HCT116 (cell line): Measurements from ENCODE around the gene FOXN3.

Source experiments
- CTCF ChIP-seq, 3 experiments: fragments of 200-600 bp in 1 of 3; sonication (generic) in 1 of 3; IDR thresholded peaks in 2 of 3; conservative IDR thresholded peaks in 1 of 3; 2 replicates each; pipeline ENCODE4 v1.5.1; 2012 to 2017; ENCODE audit warnings: low read depth in 2 of 3, low read length in 2 of 3, antibody characterized with exemption in 1 of 3, borderline replicate concordance in 1 of 3, control low read depth in 1 of 3, mild to moderate bottlenecking in 1 of 3, mixed read lengths in 1 of 3, mixed run types in 1 of 3, moderate library complexity in 1 of 3; ENCODE audit not compliant: insufficient read depth in 1 of 3
- EZH2 ChIP-seq: fragments of 200-600 bp; sonication (generic); IDR thresholded peaks from 2 replicates; pipeline ENCODE4 v1.6.1; 2017; ENCODE audit warnings: antibody characterized with exemption, mixed run types
- EZH2phosphoT487 ChIP-seq: fragments of 200-600 bp; IDR thresholded peaks from 2 replicates; pipeline ENCODE4 v1.6.1; 2018; ENCODE audit warnings: antibody characterized with exemption, borderline replicate concordance
- POLR2A ChIP-seq: IDR thresholded peaks from 2 replicates; pipeline ENCODE4 v1.7.0; 2011; ENCODE audit warnings: borderline replicate concordance; ENCODE audit not compliant: insufficient read depth, insufficient read length; ENCODE audit errors: extremely low read depth
- POLR2AphosphoS5 ChIP-seq: IDR thresholded peaks from 2 replicates; pipeline ENCODE4 v1.6.1; 2011; ENCODE audit warnings: mild to moderate bottlenecking, low read depth, low read length, moderate library complexity
- RAD21 ChIP-seq: IDR thresholded peaks from 2 replicates; pipeline ENCODE4 v1.6.1; 2012; ENCODE audit warnings: low read depth, mild to moderate bottlenecking
- REST ChIP-seq: IDR thresholded peaks from 2 replicates; pipeline ENCODE4 v1.6.1; 2012; ENCODE audit warnings: low read depth
- SRF ChIP-seq: IDR thresholded peaks from 2 replicates; pipeline ENCODE4 v1.6.1; 2012; ENCODE audit warnings: low read depth
- TCF7L2 ChIP-seq: IDR thresholded peaks from 2 replicates; pipeline ENCODE4 v1.7.0; 2011; ENCODE audit warnings: borderline replicate concordance, inconsistent platforms; ENCODE audit not compliant: insufficient read depth, insufficient read length; ENCODE audit errors: extremely low read depth
- YY1 ChIP-seq: IDR thresholded peaks from 2 replicates; pipeline ENCODE4 v1.6.1; 2011; ENCODE audit warnings: low read length, low read depth, moderate library complexity, mild to moderate bottlenecking; ENCODE audit not compliant: insufficient replicate concordance; ENCODE audit errors: extremely low read depth
- ZFX ChIP-seq: fragments of 450-650 bp; IDR thresholded peaks from 2 replicates; pipeline ENCODE4 v1.6.1; 2017
- ZNF274 ChIP-seq: fragments of 200-500 bp; sonication (Bioruptor generic); IDR thresholded peaks from 2 replicates; pipeline ENCODE4 v1.6.1; 2014; ENCODE audit warnings: mild to moderate bottlenecking, low read depth, low read length, inconsistent platforms

- TF ChIP-seq CTCF (IDR thresholded peaks at IDR 0.05 in 2 of 3, conservative IDR thresholded peaks at IDR 0.05 in 1 of 3; ENCODE audit: borderline replicate concordance in 1 of 3, insufficient read depth in 1 of 3, low read depth in 2 of 3, low read length in 2 of 3), result no peak
- no peak for TF ChIP-seq ZNF274
- no peak for TF ChIP-seq EZH2
- no peak for TF ChIP-seq EZH2phosphoT487
- TF ChIP-seq POLR2A, result no peak
- TF ChIP-seq SRF, result no peak
- TF ChIP-seq TCF7L2, result no peak
- no peak for TF ChIP-seq YY1
- TF ChIP-seq POLR2AphosphoS5, result no peak
- TF ChIP-seq ZFX, result no peak
- no peak for TF ChIP-seq REST
- TF ChIP-seq RAD21, result no peak
These were observed 40.0 kb upstream of the FOXN3 start for GRCh38 chr14:89457007-89457406.
